Kidney epithelial cell (primary cell): ENCODE results near the gene DIAPH3. TPM values are rescaled to one million over a fixed set of nuclear protein-coding genes. Genes with fewer than 3 reads are reported as not detected.

Source experiments
- DNase-seq: peaks from one replicate; pipeline ENCODE4 v3.0.0-alpha.2; 2010; ENCODE audit warnings: low read depth
- H3K27me3 ChIP-seq: 2 replicates; pipeline ENCODE4 v1.6.0; 2011; ENCODE audit warnings: low read length; ENCODE audit not compliant: control insufficient read depth, insufficient read depth
- H3K36me3 ChIP-seq: 2 replicates; pipeline ENCODE4 v1.5.1; 2011; ENCODE audit warnings: low read length; ENCODE audit not compliant: control insufficient read depth, insufficient read depth
- H3K4me3 ChIP-seq: 2 replicates; pipeline ENCODE4 v1.5.1; 2011; ENCODE audit warnings: low read depth, mild to moderate bottlenecking, control low read depth, low read length
- CTCF ChIP-seq: IDR thresholded peaks from 2 replicates; pipeline ENCODE4 v1.5.1; 2011; ENCODE audit warnings: mild to moderate bottlenecking, moderate library complexity, low read length, control low read depth, inconsistent platforms; ENCODE audit not compliant: insufficient read depth, poor library complexity, severe bottlenecking
- total RNA-seq: library from RNA; depleted of rRNA; stranded (reverse); fragments of >200 nt; gene quantifications from 2 replicates; pipeline ENCODE4 v1.2.3, GENCODE V29; 2015

DIAPH3 gene
- total RNA-seq, 1 donor from 2014 or later = 7.5 TPM

GRCh38 chr13:59873309-59873708 is 290.4 kb downstream of the DIAPH3 start:
- DNase-seq = no peak
- Histone ChIP-seq H3K27me3 (no peaks in the 10 kb centered on the region), H3K4me3 (no peak overlapping the region), H3K36me3 (no peaks in the 10 kb centered on the region)
- no peak for TF ChIP-seq CTCF

GRCh38 chr13:59867867-59868266 is 295.9 kb downstream of the DIAPH3 start:
- TF ChIP-seq CTCF = no peak
- H3K27me3 ChIP-seq = no peaks in the 10 kb centered on the region
- DNase-seq = no peak
- no peak overlapping the region for H3K4me3 ChIP-seq
- no peaks in the 10 kb centered on the region for H3K36me3 ChIP-seq

GRCh38 chr13:59865398-59865797 is 298.3 kb downstream of the DIAPH3 start:
- Histone ChIP-seq H3K36me3 (no peaks in the 10 kb centered on the region), H3K27me3 (no peaks in the 10 kb centered on the region), H3K4me3 (no peak overlapping the region)
- no peak for DNase-seq
- TF ChIP-seq CTCF = no peak

- no peak for TF ChIP-seq CTCF
- Histone ChIP-seq H3K4me3 (no peak overlapping the region), H3K27me3 (no peaks in the 10 kb centered on the region), H3K36me3 (no peaks in the 10 kb centered on the region)
- no peak for DNase-seq
Measured at GRCh38 chr13:59863621-59864020, 300.1 kb downstream of the DIAPH3 start.

- H3K27me3 ChIP-seq = no peaks in the 10 kb centered on the region
- no peaks in the 10 kb centered on the region for H3K36me3 ChIP-seq
- no peak overlapping the region for H3K4me3 ChIP-seq
- TF ChIP-seq CTCF = no peak
- no peak for DNase-seq
Measured at GRCh38 chr13:59861676-59862075, 302.1 kb downstream of the DIAPH3 start.

GRCh38 chr13:59856281-59856810 is 307.4 kb downstream of the DIAPH3 start:
- no peaks in the 10 kb centered on the region for H3K27me3 ChIP-seq
- no peak for TF ChIP-seq CTCF
- no peaks in the 10 kb centered on the region for H3K36me3 ChIP-seq
- DNase-seq = no peak
- no peak overlapping the region for H3K4me3 ChIP-seq
